Nephron (organoid): ENCODE measurements around the gene FMN2.

Experiments
- H3K27ac Mint-ChIP-seq, 3 experiments: 2 replicates each; pipeline ENCODE4 v1.8.0; 2020; ENCODE audit warnings: mixed read lengths in 3 of 3, mild to moderate bottlenecking in 2 of 3, moderate library complexity in 1 of 3
- H3K27me3 Mint-ChIP-seq: 2 replicates; pipeline ENCODE4 v1.8.0; 2021; ENCODE audit warnings: low read depth, mild to moderate bottlenecking, moderate library complexity, mixed read lengths
- H3K36me3 Mint-ChIP-seq: 2 replicates; pipeline ENCODE4 v1.8.0; 2020; ENCODE audit warnings: low read depth, mixed read lengths
- H3K4me1 Mint-ChIP-seq: 2 replicates; pipeline ENCODE4 v1.8.0; 2020; ENCODE audit warnings: mixed read lengths
- H3K4me3 Mint-ChIP-seq, 3 experiments: 2 replicates each; pipeline ENCODE4 v1.8.0; 2020; ENCODE audit warnings: mild to moderate bottlenecking in 3 of 3, mixed read lengths in 3 of 3, moderate library complexity in 2 of 3
- H3K9me3 Mint-ChIP-seq: 2 replicates; pipeline ENCODE4 v1.8.0; 2020; ENCODE audit warnings: mixed read lengths
- TF ChIP-seq, protein P1 (sequence below), 3 experiments: fragments of 200-600 bp; sonication (generic); IDR thresholded peaks; one replicate each; pipeline ENCODE4 v1.5.0; 2021; ENCODE audit warnings: antibody characterized with exemption in 3 of 3; ENCODE audit not compliant: unreplicated experiment in 3 of 3

Gene FMN2

DNA sequence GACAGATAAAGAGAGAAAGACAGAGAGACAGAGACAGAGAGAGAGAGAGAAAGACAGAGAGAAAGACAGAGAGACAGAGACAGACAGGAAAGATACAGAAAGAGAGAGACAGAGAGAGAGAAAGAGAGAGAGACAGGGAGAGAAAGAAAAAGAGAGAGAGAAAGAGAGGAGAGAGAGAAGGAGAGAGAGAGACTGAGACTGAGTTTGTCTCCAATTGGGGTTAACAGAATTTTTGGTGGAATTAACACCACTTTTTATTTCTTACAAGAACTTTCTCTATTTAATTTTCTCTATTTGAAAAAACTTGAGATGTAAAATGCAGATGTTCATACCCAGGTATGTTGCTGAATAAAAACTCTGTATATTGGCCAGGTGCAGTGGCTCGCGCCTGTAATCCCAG is 56.6 kb downstream of the FMN2 start:
- Mint-ChIP-seq H3K36me3 (no peaks in the 10 kb centered on the region), H3K27ac (no peak overlapping the region), H3K27me3 (peaks cover 6% of the 10 kb centered on the region), H3K9me3 (no peaks in the 10 kb centered on the region), H3K4me3 (no peak overlapping the region), H3K4me1 (no peaks in the 10 kb centered on the region)
- TF ChIP-seq, protein P1, sequence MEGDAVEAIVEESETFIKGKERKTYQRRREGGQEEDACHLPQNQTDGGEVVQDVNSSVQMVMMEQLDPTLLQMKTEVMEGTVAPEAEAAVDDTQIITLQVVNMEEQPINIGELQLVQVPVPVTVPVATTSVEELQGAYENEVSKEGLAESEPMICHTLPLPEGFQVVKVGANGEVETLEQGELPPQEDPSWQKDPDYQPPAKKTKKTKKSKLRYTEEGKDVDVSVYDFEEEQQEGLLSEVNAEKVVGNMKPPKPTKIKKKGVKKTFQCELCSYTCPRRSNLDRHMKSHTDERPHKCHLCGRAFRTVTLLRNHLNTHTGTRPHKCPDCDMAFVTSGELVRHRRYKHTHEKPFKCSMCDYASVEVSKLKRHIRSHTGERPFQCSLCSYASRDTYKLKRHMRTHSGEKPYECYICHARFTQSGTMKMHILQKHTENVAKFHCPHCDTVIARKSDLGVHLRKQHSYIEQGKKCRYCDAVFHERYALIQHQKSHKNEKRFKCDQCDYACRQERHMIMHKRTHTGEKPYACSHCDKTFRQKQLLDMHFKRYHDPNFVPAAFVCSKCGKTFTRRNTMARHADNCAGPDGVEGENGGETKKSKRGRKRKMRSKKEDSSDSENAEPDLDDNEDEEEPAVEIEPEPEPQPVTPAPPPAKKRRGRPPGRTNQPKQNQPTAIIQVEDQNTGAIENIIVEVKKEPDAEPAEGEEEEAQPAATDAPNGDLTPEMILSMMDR (IDR thresholded peaks at IDR 0.05; ENCODE audit: unreplicated experiment in 3 of 3) = no peak

DNA sequence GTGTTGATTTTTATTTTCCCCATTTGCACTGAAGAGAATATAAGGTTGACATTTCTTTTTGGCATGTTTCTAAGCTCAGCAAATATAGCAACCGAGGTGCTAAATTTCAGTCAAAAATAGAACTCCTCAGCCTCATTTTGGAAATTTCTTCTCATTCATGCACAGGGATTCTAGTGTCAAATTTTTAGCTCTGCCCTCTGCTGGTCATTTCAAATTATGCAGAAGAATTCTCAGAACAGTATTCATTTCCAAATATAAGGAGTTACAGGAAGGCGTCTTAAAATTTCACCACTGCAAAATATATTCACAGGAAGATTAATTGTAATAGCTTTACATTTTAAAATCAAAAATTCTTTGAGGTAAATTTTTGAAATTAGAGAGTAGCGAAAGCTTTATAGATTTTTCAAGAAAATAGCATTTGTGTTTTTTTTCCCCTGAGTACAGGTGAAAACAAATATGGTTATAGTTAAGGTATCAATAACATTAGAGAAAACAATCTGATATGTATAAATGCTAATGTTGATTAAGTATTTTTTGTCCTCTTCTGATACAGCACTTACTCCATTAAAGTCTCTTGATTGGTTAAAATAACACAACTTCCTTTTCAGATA is 57.9 kb downstream of the FMN2 start:
- TF ChIP-seq, protein P1 (IDR thresholded peaks at IDR 0.05; ENCODE audit: unreplicated experiment in 3 of 3) = peak; percentile 63 to 72 (median 67)
- no peaks in the 10 kb centered on the region for H3K36me3 Mint-ChIP-seq

DNA sequence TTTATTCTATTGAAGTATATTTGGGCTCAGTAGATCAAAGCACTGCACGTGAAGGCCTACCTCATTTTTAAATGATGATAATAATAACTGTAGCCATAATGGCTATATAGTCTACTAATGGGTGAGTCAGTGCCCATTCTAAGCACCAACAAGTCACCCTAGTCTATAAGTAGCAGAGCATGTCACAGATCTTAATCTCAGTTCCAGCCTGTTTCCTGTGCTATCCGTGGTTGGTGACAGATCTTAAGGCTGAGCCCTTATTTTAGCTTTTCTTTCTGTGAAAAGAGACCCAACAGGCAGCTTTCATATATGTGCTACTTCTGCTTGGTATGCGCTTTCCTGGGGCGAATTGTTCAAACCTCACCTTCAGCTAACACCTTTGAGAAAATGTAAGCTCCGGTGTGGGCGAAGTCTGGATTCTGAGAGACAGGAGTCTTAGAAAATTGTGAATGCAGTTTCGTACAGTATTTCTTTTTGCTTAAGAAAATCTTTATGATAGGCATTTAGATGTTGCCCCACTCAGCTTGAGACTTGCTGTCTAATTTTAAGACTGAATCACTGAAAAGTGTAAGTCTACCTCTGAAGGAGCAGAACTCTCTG is 59.6 kb downstream of the FMN2 start:
- H3K27me3 Mint-ChIP-seq = peaks cover 6% of the 10 kb centered on the region
- H3K9me3 Mint-ChIP-seq = no peaks in the 10 kb centered on the region
- TF ChIP-seq, protein P1 (IDR thresholded peaks at IDR 0.05; ENCODE audit: unreplicated experiment in 3 of 3) = no peak
- no peak overlapping the region for H3K27ac Mint-ChIP-seq
- H3K4me3 Mint-ChIP-seq = no peak overlapping the region
- no peaks in the 10 kb centered on the region for H3K36me3 Mint-ChIP-seq
- H3K4me1 Mint-ChIP-seq = no peaks in the 10 kb centered on the region

More for the DNA sequence above, 57.9 kb downstream of the FMN2 start:
- Mint-ChIP-seq H3K4me3 (no peak overlapping the region), H3K9me3 (no peaks in the 10 kb centered on the region), H3K27ac (no peak overlapping the region), H3K27me3 (peaks cover 6% of the 10 kb centered on the region), H3K4me1 (no peaks in the 10 kb centered on the region)

DNA sequence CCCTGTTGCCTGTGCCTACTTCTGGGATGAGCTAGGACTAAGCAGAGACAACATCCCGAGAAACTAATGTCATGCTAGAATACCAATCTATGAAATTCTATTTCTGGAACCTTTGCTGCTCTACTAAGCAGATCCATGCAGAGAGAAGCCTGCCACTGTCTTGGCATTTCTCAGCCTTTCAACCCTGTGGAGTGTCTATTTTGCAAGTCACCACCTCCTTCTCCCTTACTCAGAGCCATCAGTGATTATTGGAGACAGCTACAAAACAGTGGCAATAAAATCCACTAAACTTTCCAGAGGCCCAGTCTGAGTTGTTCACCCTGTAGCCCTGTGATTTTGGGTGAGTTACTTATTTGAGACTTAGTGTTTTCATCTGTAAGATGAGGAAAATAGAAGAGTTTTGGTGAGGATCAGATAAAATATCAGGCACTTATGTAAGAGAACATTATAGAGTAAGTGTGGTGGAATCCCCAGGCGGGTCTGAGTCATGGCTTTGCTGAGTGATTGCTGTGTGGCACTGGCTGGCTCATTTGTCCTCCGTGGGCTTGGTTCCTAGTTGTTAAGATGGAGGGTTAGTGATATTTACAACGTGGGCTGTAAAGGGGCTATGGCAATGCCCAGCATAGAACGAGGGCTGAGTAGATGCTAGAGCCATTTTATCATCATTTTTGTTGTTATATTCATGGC is 61.1 kb downstream of the FMN2 start:
- TF ChIP-seq, protein P1 (IDR thresholded peaks at IDR 0.05; ENCODE audit: unreplicated experiment in 3 of 3) = no peak
- peaks cover 4% of the 10 kb centered on the region for H3K27me3 Mint-ChIP-seq
- H3K36me3 Mint-ChIP-seq = no peaks in the 10 kb centered on the region
- H3K4me3 Mint-ChIP-seq = no peak overlapping the region
- H3K4me1 Mint-ChIP-seq = no peaks in the 10 kb centered on the region
- H3K9me3 Mint-ChIP-seq = no peaks in the 10 kb centered on the region
- H3K27ac Mint-ChIP-seq = no peak overlapping the region

DNA sequence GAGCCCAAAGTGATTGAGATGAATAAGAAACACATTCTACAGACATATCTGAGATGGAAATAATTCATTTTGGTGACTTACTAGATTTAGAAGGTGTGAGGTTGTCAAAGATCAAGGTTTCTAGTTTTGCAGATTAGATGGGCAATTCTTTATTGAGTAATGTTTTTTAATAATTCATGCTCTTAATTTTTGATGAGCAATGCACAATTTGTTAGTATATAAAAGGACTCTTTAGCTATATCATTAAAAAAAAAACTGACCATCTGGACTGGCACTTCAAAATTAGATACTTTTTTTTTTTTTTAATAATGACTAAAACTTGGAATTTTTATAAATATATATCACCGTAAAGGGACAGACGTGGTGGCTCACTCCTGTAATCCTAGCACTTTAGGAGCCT is 63.9 kb downstream of the FMN2 start:
- TF ChIP-seq, protein P1 (IDR thresholded peaks at IDR 0.05; ENCODE audit: unreplicated experiment in 3 of 3) = no peak

More for the DNA sequence above, 63.9 kb downstream of the FMN2 start:
- Mint-ChIP-seq H3K27me3 (no peaks in the 10 kb centered on the region), H3K4me1 (no peaks in the 10 kb centered on the region), H3K36me3 (no peaks in the 10 kb centered on the region), H3K27ac (no peak overlapping the region), H3K9me3 (no peaks in the 10 kb centered on the region), H3K4me3 (no peak overlapping the region)
